Measurements from ENCODE around the gene MCF2L2. TPM values are rescaled to one million over a fixed set of nuclear protein-coding genes. Genes with fewer than 3 reads are reported as not detected.

The MCF2L2 gene
- total and polyA plus RNA-seq, 12 donors, result 6.5 to 62.7 (median 21.7) TPM

- no peak overlapping the region for H3K27ac ChIP-seq
- H3K4me3 ChIP-seq, result no peak overlapping the region
- H3K9me3 ChIP-seq (replicated peaks in 1 of 3), result no peaks in the 10 kb centered on the region
- WGBS, 4 donors, result 88 to 98% (median 97%) methylated on average over 7 of the region's 7 CpGs
- no peaks in the 10 kb centered on the region for H3K27me3 ChIP-seq
- no peak for DNase-seq
- intact Hi-C loops (cut with DNase I), result no loop called here
- peaks cover 7 to 12% of the 10 kb centered on the region in 2 donors for H3K4me1 ChIP-seq (replicated peaks in 1 of 2)
- no peaks in the 10 kb centered on the region for H3K36me3 ChIP-seq (replicated peaks in 1 of 2)
- no peak for TF ChIP-seq POLR2A (IDR thresholded peaks at IDR 0.05)
- TF ChIP-seq, protein P1, sequence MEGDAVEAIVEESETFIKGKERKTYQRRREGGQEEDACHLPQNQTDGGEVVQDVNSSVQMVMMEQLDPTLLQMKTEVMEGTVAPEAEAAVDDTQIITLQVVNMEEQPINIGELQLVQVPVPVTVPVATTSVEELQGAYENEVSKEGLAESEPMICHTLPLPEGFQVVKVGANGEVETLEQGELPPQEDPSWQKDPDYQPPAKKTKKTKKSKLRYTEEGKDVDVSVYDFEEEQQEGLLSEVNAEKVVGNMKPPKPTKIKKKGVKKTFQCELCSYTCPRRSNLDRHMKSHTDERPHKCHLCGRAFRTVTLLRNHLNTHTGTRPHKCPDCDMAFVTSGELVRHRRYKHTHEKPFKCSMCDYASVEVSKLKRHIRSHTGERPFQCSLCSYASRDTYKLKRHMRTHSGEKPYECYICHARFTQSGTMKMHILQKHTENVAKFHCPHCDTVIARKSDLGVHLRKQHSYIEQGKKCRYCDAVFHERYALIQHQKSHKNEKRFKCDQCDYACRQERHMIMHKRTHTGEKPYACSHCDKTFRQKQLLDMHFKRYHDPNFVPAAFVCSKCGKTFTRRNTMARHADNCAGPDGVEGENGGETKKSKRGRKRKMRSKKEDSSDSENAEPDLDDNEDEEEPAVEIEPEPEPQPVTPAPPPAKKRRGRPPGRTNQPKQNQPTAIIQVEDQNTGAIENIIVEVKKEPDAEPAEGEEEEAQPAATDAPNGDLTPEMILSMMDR (IDR thresholded peaks at IDR 0.05), result no peak
These were observed 89.9 kb downstream of the MCF2L2 start for GRCh38 chr3:183338520-183338919.

DNA sequence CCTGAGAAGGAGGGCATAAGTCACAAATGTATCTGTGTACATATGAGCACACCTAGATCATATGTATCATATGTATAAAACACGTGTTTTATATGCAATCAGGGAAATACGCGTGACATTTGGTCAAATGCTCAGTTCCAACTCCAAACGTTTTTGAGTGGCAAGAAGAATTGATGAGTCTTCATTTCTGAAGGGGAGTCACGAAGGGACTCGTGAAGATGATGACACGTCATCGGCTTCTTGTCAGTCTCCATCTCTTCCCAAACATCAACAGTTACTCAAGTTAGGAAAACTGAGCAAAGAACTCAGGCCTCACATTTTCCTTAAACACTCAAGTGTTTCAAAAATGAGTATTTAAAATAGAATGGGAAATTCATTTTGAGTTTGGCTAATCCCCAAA, 95.9 kb downstream of the MCF2L2 start:
- Histone ChIP-seq H3K4me3 (no peak overlapping the region), H3K4me1 (replicated peaks in 1 of 2) (peaks cover 7 to 23% of the 10 kb centered on the region in 2 donors), H3K27me3 (no peaks in the 10 kb centered on the region), H3K9me3 (replicated peaks in 1 of 3) (no peaks in the 10 kb centered on the region), H3K27ac (no peak overlapping the region), H3K36me3 (replicated peaks in 1 of 2) (no peaks in the 10 kb centered on the region)
- intact Hi-C loops (cut with DNase I), result no loop called here
- no peak for TF ChIP-seq POLR2A (IDR thresholded peaks at IDR 0.05)
- TF ChIP-seq, protein P1 (IDR thresholded peaks at IDR 0.05), result no peak
- 84 to 92% (median 88%) methylated on average over 8 of the region's 8 CpGs for WGBS, 4 donors
- DNase-seq, result no peak

DNA sequence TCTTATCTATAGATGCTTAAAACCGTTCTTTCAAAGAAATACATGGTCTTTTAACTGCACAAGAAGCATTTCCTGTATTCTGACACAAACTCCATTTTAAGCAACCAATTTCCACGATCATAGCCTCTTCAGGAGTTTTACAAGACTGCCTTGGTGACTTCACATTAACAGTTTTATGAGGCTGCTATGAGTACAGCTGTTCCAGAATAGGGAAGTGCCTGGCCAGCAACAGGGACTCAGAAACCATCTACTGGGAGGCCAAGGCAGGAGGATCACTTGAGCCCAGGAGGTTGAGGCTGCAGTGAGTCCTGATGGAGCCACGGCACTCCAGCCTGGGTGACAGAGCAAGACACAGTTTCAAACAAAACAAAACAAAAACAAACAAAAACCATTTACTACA, 96.9 kb downstream of the MCF2L2 start:
- TF ChIP-seq POLR2A (IDR thresholded peaks at IDR 0.05), result no peak
- TF ChIP-seq, protein P1 (IDR thresholded peaks at IDR 0.05), result no peak
- H3K4me3 ChIP-seq, result no peak overlapping the region
- H3K9me3 ChIP-seq (replicated peaks in 1 of 3), result no peaks in the 10 kb centered on the region
- H3K36me3 ChIP-seq (replicated peaks in 1 of 2), result no peaks in the 10 kb centered on the region
- 76 to 86% (median 81%) methylated on average over 3 of the region's 3 CpGs for WGBS, 4 donors
- no peak for DNase-seq
- no peaks in the 10 kb centered on the region for H3K27me3 ChIP-seq
- no peak overlapping the region for H3K27ac ChIP-seq
- intact Hi-C loops (cut with DNase I), result no loop called here
- H3K4me1 ChIP-seq (replicated peaks in 1 of 2), result peaks cover 7 to 23% of the 10 kb centered on the region in 2 donors

GRCh38 chr3:183330881-183331280, 97.5 kb downstream of the MCF2L2 start:
- Histone ChIP-seq H3K4me1 (replicated peaks in 1 of 2) (peaks cover 7 to 23% of the 10 kb centered on the region in 2 donors), H3K27ac (no peak overlapping the region), H3K36me3 (replicated peaks in 1 of 2) (no peaks in the 10 kb centered on the region), H3K9me3 (replicated peaks in 1 of 3) (no peaks in the 10 kb centered on the region), H3K27me3 (no peaks in the 10 kb centered on the region), H3K4me3 (no peak overlapping the region)
- TF ChIP-seq, protein P1 (IDR thresholded peaks at IDR 0.05), result no peak
- DNase-seq, result no peak
- 91 to 98% (median 95%) methylated on average over 3 of the region's 3 CpGs for WGBS, 4 donors
- intact Hi-C loops (cut with DNase I), result no loop called here
